Measurements from ENCODE around the gene GNAI2.

GNAI2 gene

GRCh38 chr3:50235716-50236483 is at the start of gene GNAI2:
Gene GNAI2, plus strand, starts transcription at chr3:50236204. Its CDS starts 132 bp downstream, at chr3:50236336.
- peak; percentile 99 for DNase-seq

- DNase-seq, result no peak
Observed at GRCh38 chr3:50187750-50188149, 48.3 kb upstream of the GNAI2 start.

- DNase-seq, result peak; percentile 23 to 24
Observed at GRCh38 chr3:50189274-50189673, 46.7 kb upstream of the GNAI2 start.

GRCh38 chr3:50189989-50190388 is 46.0 kb upstream of the GNAI2 start:
- no peak for DNase-seq

- no peak for DNase-seq
Observed at GRCh38 chr3:50190936-50191660, 44.9 kb upstream of the GNAI2 start, which contains the start of gene GNAT1. Gene GNAT1, plus strand, starts transcription at chr3:50191610. Its CDS starts 116 bp downstream, at chr3:50191726.

- no peak for DNase-seq
Observed at GRCh38 chr3:50192124-50192523, 43.9 kb upstream of the GNAI2 start.

GRCh38 chr3:50192689-50193141 is 43.3 kb upstream of the GNAI2 start:
- DNase-seq, result peak; percentile 84 to 89

- DNase-seq, result no peak
Observed at GRCh38 chr3:50193286-50193685, 42.7 kb upstream of the GNAI2 start.

GRCh38 chr3:50193746-50194127 is 42.3 kb upstream of the GNAI2 start:
- no peak for DNase-seq

- DNase-seq, result peak; percentile 88
Observed at GRCh38 chr3:50194128-50194902, 41.7 kb upstream of the GNAI2 start.

GRCh38 chr3:50194903-50195500 is 41.0 kb upstream of the GNAI2 start:
- DNase-seq, result peak in 1 of 2 donors; percentile 55

GRCh38 chr3:50195501-50196252 is 40.3 kb upstream of the GNAI2 start:
- no peak for DNase-seq

GRCh38 chr3:50196253-50196801 is 39.7 kb upstream of the GNAI2 start:
- no peak for DNase-seq

GRCh38 chr3:50201573-50202315 is 34.3 kb upstream of the GNAI2 start:
- no peak for DNase-seq

GRCh38 chr3:50202353-50203112 is 33.5 kb upstream of the GNAI2 start:
- DNase-seq, result no peak

GRCh38 chr3:50203113-50203808 is 32.7 kb upstream of the GNAI2 start:
- no peak for DNase-seq

GRCh38 chr3:50203809-50204803 is 31.9 kb upstream of the GNAI2 start:
- DNase-seq, result no peak

- DNase-seq, result no peak
Observed at GRCh38 chr3:50204804-50205412, 31.1 kb upstream of the GNAI2 start, which contains the start of gene SLC38A3. Gene SLC38A3, plus strand, starts transcription at chr3:50205271. Its CDS starts 8,929 bp downstream, at chr3:50214200.

All from CD4-positive, alpha-beta T cell treated with Interleukin-4 for 1 hour (primary cell).